GM12878 (cell line): Measurements from ENCODE around the gene ATP5ME.

ENCODE experiments used
- ETV6 ChIP-seq, 2 experiments: fragments of 450-650 bp in 1 of 2; IDR thresholded peaks in 1 of 2; conservative IDR thresholded peaks in 1 of 2; 2 replicates each; pipeline ENCODE4 v1.6.1; 2014; ENCODE audit warnings: antibody characterized with exemption in 1 of 2, borderline replicate concordance in 1 of 2, low read depth in 1 of 2, mild to moderate bottlenecking in 1 of 2, moderate library complexity in 1 of 2
- FOXM1 ChIP-seq: IDR thresholded peaks from 2 replicates; pipeline ENCODE4 v1.6.1; 2012; ENCODE audit warnings: low read depth, mild to moderate bottlenecking, inconsistent platforms, low read length, moderate library complexity
- RCOR1 ChIP-seq: conservative IDR thresholded peaks from 2 replicates; pipeline ENCODE4 v1.6.1; 2012; ENCODE audit warnings: low read depth, low read length, improper control_type of control experiment
- SP1 ChIP-seq: IDR thresholded peaks from one replicate; pipeline ENCODE4 v1.6.1; 2011; ENCODE audit warnings: low read depth, low read length
- TARDBP ChIP-seq: IDR thresholded peaks from 2 replicates; pipeline ENCODE4 v1.6.1; 2016; ENCODE audit warnings: borderline replicate concordance
- YY1 ChIP-seq: IDR thresholded peaks from 2 replicates; pipeline ENCODE4 v1.6.1; 2011; ENCODE audit warnings: low read depth, mild to moderate bottlenecking, low read length
- ZNF24 ChIP-seq: fragments of 450-650 bp; IDR thresholded peaks from 2 replicates; pipeline ENCODE4 v1.6.1; 2017; ENCODE audit warnings: antibody characterized with exemption, mild to moderate bottlenecking
- TF ChIP-seq, protein P1 (sequence below): IDR thresholded peaks from 2 replicates; pipeline ENCODE4 v1.6.1; 2011; ENCODE audit warnings: low read depth, low read length, improper control_type of control experiment, borderline replicate concordance
- TF ChIP-seq, protein P2 (sequence below): fragments of 450-650 bp; IDR thresholded peaks from 2 replicates; pipeline ENCODE4 v1.6.1; 2016; ENCODE audit warnings: mild to moderate bottlenecking, moderate library complexity, borderline replicate concordance
- TF ChIP-seq, protein P3 (sequence below), 3 experiments: IDR thresholded peaks in 2 of 3; conservative IDR thresholded peaks in 1 of 3; 2 replicates each; pipeline ENCODE4 v1.5.1; 2011; ENCODE audit warnings: low read depth in 3 of 3, low read length in 3 of 3, mild to moderate bottlenecking in 3 of 3, control low read depth in 2 of 3, moderate library complexity in 2 of 3, inconsistent platforms in 1 of 3, mixed read lengths in 1 of 3; ENCODE audit not compliant: control insufficient read depth in 2 of 3, insufficient read depth in 1 of 3; ENCODE audit errors: extremely low read depth in 1 of 3

DNA sequence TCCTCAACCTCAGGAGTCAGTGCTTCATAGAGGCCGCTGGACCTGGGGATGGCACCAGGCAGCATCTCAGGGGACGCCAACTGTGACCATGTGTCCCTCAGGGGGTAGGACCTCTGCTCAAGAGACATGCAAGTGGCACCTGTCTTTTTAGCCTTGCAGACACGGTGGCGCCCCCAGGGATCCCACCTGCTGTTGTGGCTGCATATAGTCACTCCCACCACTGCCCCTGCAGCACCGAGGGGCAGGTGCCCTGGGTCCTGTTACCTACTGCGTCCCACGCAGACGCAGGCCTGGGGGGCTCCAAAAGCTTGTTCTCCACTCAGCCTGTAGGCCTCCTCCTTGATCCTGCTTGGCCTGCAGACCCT is 2.8 kb upstream of the ATP5ME start:
- TF ChIP-seq, protein P1, sequence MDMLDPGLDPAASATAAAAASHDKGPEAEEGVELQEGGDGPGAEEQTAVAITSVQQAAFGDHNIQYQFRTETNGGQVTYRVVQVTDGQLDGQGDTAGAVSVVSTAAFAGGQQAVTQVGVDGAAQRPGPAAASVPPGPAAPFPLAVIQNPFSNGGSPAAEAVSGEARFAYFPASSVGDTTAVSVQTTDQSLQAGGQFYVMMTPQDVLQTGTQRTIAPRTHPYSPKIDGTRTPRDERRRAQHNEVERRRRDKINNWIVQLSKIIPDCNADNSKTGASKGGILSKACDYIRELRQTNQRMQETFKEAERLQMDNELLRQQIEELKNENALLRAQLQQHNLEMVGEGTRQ, result no peak
- TF ChIP-seq RCOR1 (no peak), ETV6 (conservative IDR thresholded peaks at IDR 0.05 in 1 of 2, IDR thresholded peaks at IDR 0.05 in 1 of 2; ENCODE audit: borderline replicate concordance in 1 of 2, low read depth in 1 of 2) (no peak), TARDBP (no peak), ZNF24 (no peak), SP1 (no peak), FOXM1 (no peak), YY1 (no peak)
- TF ChIP-seq, protein P2, sequence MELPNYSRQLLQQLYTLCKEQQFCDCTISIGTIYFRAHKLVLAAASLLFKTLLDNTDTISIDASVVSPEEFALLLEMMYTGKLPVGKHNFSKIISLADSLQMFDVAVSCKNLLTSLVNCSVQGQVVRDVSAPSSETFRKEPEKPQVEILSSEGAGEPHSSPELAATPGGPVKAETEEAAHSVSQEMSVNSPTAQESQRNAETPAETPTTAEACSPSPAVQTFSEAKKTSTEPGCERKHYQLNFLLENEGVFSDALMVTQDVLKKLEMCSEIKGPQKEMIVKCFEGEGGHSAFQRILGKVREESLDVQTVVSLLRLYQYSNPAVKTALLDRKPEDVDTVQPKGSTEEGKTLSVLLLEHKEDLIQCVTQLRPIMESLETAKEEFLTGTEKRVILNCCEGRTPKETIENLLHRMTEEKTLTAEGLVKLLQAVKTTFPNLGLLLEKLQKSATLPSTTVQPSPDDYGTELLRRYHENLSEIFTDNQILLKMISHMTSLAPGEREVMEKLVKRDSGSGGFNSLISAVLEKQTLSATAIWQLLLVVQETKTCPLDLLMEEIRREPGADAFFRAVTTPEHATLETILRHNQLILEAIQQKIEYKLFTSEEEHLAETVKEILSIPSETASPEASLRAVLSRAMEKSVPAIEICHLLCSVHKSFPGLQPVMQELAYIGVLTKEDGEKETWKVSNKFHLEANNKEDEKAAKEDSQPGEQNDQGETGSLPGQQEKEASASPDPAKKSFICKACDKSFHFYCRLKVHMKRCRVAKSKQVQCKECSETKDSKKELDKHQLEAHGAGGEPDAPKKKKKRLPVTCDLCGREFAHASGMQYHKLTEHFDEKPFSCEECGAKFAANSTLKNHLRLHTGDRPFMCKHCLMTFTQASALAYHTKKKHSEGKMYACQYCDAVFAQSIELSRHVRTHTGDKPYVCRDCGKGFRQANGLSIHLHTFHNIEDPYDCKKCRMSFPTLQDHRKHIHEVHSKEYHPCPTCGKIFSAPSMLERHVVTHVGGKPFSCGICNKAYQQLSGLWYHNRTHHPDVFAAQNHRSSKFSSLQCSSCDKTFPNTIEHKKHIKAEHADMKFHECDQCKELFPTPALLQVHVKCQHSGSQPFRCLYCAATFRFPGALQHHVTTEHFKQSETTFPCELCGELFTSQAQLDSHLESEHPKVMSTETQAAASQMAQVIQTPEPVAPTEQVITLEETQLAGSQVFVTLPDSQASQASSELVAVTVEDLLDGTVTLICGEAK, result no peak
- TF ChIP-seq, protein P3, sequence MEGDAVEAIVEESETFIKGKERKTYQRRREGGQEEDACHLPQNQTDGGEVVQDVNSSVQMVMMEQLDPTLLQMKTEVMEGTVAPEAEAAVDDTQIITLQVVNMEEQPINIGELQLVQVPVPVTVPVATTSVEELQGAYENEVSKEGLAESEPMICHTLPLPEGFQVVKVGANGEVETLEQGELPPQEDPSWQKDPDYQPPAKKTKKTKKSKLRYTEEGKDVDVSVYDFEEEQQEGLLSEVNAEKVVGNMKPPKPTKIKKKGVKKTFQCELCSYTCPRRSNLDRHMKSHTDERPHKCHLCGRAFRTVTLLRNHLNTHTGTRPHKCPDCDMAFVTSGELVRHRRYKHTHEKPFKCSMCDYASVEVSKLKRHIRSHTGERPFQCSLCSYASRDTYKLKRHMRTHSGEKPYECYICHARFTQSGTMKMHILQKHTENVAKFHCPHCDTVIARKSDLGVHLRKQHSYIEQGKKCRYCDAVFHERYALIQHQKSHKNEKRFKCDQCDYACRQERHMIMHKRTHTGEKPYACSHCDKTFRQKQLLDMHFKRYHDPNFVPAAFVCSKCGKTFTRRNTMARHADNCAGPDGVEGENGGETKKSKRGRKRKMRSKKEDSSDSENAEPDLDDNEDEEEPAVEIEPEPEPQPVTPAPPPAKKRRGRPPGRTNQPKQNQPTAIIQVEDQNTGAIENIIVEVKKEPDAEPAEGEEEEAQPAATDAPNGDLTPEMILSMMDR (IDR thresholded peaks at IDR 0.05 in 2 of 3, conservative IDR thresholded peaks at IDR 0.05 in 1 of 3; ENCODE audit: control insufficient read depth in 2 of 3, extremely low read depth in 1 of 3, insufficient read depth in 1 of 3, low read depth in 3 of 3, low read length in 3 of 3), result no peak
